Hematopoietic multipotent progenitor cell treated with erythropoietin and hydrocortisone succinate and interleukin-3 and kit ligand, for 17 days (in vitro differentiated cells): Measurements from ENCODE around the gene ZNF273.
"Not testable (repeated sequence)": the region's sequence is repeated elsewhere in the genome, so short reads cannot be mapped to it uniquely, and the experiment has no call there.

Experiments used
- DNase-seq: peaks from one replicate; pipeline ENCODE4 v3.0.0-alpha.2; 2015; ENCODE audit warnings: low spot score

The ZNF273 gene

DNA sequence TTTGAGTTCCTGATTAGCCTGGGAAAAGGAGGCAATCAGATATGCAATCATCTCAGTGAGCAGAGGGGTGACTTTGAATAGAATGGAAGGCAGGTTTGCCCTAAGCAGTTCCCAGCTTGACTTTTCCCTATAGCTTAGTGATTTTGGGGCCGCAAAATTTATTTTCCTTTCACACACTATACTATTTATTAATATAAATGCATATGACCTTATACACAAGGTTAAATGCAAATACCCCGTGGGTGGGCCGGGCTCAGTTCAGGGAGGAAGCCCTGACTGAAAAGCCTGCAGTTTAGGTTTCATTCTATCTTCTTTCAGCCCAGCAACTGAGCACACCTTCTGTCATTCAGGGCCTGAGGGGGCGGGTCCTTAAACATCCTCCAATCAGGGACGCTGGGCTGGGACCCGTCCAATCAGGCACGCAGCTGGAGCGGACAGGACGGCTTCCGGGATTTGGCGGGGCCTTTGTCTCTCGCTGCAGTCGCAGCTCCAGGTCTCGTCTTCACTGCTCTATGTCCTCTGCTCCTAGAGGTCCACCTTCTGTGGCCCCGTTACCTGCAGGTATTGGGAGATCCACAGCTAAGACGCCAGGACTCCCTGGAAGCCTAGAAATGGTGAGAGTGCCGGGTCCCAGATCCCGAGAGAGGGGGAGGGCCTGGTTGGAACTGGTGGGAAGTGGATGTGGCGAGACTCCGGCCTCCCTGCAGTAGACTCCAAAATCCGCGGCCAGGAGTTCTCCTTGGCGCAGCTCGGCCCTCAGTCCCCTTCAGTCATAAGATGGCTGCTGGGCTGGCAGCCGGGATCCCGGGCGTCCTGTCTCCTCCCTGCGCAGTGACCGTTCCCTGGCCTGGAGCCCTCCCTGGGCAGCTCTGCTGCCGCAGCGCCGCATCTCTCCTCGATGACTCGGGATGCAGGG, at the start of gene ZNF273:
TSS of gene ZNF273 (plus strand) at position 468 of the 916 bp plus-strand sequence. CDS start at position 513, 45 bp downstream.
- peak; percentile 85 for DNase-seq

DNA sequence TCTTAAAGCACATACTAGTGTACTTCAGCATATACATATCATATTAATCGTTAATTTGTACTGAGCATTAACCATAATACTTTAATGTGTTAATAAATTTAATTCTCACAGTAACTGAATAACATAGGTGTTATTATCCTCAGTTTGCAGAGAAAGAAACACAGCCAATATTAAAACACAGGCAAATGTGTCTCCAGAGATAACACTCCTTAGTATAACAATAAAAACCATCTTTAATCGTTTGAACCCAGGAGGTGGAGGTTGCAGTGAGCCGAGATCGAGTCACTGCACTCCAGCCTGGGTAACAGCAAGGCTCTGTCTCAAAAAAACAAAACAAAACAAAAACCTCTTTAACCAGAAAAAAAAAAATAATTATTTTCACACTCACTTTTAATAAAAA, 49.4 kb upstream of the ZNF273 start:
- no peak for DNase-seq

DNA sequence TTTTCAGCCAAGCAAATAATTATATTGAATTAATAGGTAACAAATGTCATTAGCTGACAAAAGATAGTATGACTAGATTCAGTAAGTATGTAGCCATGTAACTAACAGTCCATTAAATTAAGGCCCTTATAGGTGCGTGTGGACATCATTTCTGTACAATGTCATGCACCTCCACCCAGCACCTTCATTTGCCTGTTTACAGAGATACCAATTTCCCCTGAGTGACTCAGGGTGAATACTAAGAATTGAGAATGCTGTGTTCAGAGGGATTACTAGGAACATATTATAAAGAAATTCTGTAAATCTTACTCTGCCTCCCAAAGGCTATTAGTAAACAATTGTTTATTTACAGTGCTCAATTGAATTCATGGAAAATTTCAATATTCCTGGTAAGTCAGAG, 48.1 kb upstream of the ZNF273 start:
- no peak for DNase-seq

- DNase-seq, result no peak
Observed at GRCh38 chr7:64863021-64863420, 40.1 kb upstream of the ZNF273 start.

DNA sequence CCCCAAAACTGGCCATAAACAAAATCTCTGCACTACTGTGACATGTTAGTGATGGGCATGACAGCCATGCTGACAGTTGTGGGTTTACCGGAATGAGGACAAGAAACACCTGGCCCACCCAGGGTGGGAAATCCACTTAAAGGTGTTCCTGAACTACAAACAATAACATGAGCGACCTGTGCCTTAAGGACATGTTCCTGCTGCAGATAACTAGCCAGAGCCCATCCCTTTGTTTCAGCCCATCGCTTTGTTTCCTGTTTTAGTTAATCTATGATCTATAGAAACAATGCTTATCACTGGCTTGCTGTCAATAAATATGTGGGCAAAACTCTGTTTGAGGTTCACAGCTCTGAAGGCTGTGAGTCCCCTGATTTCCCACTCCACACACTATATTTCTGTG, 39.5 kb upstream of the ZNF273 start:
- DNase-seq, result not testable (repeated sequence)

DNA sequence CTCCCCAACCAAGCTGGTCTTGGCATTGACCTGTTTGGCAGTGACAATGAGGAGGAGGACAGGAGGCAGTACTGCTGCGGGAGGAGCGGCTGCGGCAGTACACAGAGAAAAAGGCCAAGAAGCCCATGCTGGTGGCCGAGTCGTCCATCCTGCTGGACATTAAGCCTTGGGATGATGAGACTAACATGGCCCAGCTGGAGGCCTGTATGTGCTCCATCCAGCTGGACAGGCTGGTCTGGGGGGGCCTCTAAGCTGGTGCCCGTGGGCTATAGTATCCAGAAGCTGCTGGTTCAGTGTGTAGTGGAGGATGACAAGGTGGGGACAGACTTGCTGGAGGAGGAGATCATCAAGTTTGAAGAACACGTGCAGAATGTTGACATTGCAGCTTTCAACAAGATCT, 39.1 kb upstream of the ZNF273 start:
- no peak for DNase-seq

GRCh38 chr7:64867863-64868440, 35.1 kb upstream of the ZNF273 start:
- DNase-seq, result no peak

- DNase-seq, result no peak
Observed at GRCh38 chr7:64868499-64868898, 34.6 kb upstream of the ZNF273 start.

- no peak for DNase-seq
Observed at GRCh38 chr7:64869121-64869725, 33.9 kb upstream of the ZNF273 start.

DNA sequence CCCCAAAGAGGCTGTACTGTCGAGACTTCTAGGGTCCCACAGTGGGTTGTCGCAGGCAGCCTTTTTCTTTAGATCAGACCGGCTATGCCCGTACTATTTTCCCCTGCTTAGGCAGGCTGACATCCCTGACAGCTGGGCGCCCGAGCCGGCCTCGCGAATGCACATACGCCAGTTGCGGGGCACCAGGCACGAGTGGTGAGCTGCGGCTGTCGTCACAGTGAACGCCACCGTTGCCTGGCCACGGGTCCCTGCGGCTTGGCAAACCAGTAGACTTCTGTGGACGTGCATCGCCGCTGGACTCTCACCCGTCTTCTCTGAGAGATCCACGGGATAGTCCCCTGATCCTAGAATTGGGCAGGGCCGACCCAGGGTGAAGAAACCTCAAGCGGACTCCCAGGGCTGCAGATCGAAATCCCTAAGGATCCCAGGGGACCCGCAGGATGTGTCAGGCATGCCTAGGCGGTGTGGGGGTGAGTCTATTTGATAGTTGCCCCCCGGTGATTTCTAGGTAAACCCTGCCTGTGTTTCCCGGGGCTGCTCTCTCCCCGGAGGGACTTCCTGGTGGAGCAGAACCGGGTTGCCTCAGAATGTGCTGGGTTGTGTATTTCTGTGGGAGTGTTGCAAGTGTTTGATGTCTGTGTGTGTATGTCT, 33.0 kb upstream of the ZNF273 start:
- no peak for DNase-seq

- DNase-seq, result no peak
Observed at GRCh38 chr7:64870656-64871055, 32.4 kb upstream of the ZNF273 start.

DNA sequence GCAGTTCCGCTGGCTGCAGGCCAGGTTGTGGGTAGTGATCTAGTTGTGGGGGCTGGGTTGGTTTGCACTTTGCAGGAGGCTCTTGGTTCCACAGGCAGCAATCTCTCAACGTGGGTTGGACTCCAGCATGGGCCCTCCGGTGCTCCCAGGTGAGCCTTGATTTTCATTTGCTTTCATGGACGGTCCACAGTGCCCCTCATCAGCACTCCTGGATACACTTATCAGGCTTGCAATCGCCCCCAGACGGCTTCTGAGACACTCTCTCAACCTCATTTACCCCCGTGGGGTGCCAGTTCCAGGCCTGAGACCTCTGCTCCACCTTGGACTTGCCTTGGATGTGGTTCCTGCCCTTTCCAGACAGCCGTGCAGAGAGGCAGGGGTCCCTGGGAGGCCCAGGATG, 31.3 kb upstream of the ZNF273 start:
- DNase-seq, result no peak

DNA sequence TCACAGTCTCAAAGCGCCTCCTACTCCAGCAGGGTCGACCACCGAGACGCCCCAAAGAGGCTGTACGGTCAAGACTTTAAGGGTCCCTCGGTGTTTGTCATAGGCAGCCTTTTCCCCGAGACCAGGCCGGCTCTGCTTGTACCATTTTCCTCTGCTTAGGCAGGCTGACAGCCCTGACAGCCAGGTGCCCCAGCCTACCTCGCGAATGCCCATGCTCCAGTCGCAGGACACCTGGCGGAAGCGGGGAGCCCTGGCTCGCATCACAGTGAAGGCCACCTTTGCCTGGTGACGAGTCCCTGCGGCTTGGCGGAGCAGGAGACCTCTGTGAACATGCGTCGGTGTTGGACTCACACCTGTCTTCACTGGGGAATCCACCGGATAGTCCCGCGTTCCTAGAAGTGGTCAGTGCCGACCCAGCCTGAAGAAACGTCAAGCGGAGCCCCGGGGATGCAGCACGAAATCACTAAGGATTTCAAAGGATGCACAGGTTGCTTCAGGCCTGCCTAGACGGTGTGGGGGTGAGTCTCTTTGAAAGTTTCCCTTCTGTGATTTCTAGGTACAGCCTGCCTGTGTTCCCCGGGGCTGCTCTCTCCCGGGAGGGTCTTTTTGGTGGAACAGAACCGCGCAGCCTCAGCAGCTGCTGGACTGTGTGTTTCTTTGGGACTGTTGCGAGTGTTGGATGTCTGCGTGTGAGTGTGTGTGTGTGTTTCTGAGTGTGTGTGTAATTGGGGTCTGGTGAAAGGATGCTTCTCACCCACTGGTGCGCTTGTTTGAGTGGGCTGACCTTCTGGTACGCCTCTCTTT, 30.5 kb upstream of the ZNF273 start:
- DNase-seq, result no peak

GRCh38 chr7:64873155-64873500, 29.9 kb upstream of the ZNF273 start:
- DNase-seq, result no peak

- DNase-seq, result no peak
Observed at GRCh38 chr7:64873517-64873916, 29.6 kb upstream of the ZNF273 start.

DNA sequence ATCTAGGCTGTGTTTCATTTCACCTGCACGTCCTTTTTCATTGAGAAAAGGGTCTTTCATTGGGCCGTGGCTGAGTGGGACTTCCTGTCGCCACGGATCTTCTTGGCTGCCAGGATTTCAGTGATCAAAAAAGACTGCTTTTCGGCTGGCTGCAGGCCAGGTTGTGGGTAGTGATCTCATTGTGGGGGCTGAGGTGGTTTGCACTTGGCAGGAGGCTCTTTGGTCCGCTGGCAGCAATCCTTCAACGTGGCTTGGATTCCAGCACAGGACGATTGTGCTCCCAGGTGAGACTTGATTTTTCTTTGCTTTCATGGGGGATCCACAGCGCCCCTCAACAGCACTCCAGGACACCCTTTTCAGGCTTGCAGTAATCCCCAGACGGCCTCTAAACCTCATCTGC, 29.0 kb upstream of the ZNF273 start:
- no peak for DNase-seq

DNA sequence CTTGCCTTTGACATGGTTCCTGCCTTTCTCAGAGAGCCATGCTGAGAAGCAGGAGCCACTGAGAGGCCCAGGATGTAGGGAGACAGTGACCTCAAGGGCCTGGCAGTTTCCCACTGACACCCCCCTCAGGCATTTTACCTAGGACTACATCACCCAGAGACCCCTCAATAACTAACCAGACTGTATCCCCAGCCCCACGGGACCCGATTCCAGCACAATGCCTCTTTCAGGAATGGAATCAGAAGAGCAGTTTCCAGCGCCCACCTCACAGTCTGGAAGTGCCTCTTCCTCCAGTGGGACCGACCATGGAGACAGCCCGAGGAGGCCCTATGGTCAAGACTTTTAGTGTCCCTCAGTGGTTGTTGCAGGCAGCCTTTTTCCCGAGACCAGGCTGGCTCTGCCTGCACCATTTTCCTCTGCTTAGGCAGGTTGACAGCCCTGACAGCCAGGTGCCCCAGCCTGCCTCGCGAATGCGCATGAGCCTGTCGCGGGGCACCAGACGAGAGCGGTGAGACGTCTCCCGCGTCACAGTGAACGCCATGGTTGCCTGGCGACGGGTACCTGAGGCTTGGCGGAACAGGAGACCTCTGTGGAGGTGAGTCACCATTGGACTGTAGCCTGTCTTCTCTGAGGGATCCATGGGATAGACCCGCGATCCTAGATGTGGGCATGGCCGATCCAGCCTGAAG, 28.4 kb upstream of the ZNF273 start:
- DNase-seq, result no peak

- DNase-seq, result no peak
Observed at GRCh38 chr7:64875258-64875657, 27.8 kb upstream of the ZNF273 start.

DNA sequence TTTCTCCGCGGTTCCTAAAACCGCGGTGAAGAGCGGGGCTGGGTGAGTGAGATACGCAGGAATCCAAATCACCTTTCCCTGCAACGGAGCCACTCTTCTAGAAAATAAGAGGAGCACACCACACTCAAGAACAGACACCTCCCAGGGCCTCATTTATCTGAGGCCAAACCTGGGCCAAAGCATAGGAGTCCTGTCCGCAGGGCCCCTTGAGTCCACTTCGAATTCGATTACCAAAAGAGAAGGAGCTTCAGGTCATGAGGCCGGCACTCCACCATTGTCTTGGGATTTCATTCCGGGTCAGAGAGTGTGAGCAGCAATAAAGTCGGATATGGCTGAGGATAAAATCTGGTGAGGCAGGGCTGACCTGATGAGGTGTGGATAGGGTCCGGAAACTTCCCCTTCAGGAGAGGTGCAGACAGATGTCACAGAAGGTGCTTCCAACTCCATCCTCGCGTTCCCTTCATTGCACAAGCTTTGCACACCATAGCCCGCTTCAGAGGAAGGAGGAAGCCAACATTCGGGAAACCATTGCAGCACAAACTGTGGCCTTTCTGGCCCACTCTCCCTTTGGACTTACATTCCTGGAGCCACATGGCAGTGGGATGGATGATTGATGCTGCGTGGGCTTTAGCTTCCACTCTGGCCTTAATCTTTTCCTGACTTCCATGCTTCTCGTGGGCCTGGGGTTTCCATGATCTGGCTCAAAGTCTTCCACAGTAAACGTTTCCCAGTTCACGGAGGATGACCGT, 27.2 kb upstream of the ZNF273 start:
- DNase-seq, result no peak
